Tibial nerve (tissue), 4 donors: ENCODE data around the gene METTL21A.

Experiments
- EP300 ChIP-seq, 2 donors: sonication (generic); formaldehyde crosslinking; IDR thresholded peaks; one replicate each; pipeline ENCODE4 v1.6.1; 2017; ENCODE audit warnings: antibody characterized with exemption in 2 of 2, mild to moderate bottlenecking in 1 of 2
- POLR2A ChIP-seq, 2 donors: fragments of 450-650 bp; IDR thresholded peaks; one replicate each; pipeline ENCODE4 v1.6.1; 2017; ENCODE audit warnings: antibody characterized with exemption in 2 of 2, mild to moderate bottlenecking in 2 of 2, moderate library complexity in 2 of 2
- TF ChIP-seq, protein P1 (sequence below), 5 experiments: fragments of 200-600 bp in 3 of 5; fragments of 450-650 bp in 2 of 5; sonication (generic) in 3 of 5; IDR thresholded peaks; one replicate each; pipeline ENCODE4 v1.5.1; 2016 to 2019; ENCODE audit warnings: antibody characterized with exemption in 5 of 5, mild to moderate bottlenecking in 3 of 5, moderate library complexity in 2 of 5

DNA sequence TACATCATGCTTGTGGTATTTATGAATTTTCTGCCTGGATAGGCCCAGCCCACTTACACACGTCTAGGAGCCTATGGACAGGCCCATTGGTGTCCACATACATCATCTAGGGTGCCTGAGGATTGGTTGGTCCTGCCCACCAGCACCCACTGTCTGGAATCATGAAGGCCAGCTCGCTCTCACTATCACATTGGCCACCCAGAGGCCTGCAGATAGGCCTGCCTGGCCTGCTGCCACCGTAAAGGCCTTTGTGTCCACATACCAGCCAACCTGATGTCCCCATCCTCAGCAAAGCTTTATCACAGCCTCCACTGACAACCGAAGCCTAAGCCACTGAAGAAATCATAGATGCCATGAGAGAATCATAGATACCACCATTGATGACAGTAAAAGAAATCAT is 40.2 kb downstream of the METTL21A start:
- TF ChIP-seq, protein P1, sequence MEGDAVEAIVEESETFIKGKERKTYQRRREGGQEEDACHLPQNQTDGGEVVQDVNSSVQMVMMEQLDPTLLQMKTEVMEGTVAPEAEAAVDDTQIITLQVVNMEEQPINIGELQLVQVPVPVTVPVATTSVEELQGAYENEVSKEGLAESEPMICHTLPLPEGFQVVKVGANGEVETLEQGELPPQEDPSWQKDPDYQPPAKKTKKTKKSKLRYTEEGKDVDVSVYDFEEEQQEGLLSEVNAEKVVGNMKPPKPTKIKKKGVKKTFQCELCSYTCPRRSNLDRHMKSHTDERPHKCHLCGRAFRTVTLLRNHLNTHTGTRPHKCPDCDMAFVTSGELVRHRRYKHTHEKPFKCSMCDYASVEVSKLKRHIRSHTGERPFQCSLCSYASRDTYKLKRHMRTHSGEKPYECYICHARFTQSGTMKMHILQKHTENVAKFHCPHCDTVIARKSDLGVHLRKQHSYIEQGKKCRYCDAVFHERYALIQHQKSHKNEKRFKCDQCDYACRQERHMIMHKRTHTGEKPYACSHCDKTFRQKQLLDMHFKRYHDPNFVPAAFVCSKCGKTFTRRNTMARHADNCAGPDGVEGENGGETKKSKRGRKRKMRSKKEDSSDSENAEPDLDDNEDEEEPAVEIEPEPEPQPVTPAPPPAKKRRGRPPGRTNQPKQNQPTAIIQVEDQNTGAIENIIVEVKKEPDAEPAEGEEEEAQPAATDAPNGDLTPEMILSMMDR (IDR thresholded peaks at IDR 0.05), result no peak
- no peak for TF ChIP-seq POLR2A (IDR thresholded peaks at IDR 0.05)
- no peak for TF ChIP-seq EP300 (IDR thresholded peaks at IDR 0.05)
